H9 (cell line): Measurements from ENCODE around the gene ATG2B. TPM values are rescaled to one million over a fixed set of nuclear protein-coding genes. Genes with fewer than 3 reads are reported as not detected.

Experiments
- DNase-seq: peaks from one replicate; pipeline ENCODE4 v3.0.0-alpha.2; 2017
- H2AFZ ChIP-seq: one replicate; pipeline ENCODE4 v1.6.1; 2013; ENCODE audit warnings: mild to moderate bottlenecking, low read length, control low read depth, moderate library complexity
- H2AK5ac ChIP-seq: 2 replicates; pipeline ENCODE4 v1.6.1; 2013; ENCODE audit warnings: low read length, control low read depth, mixed read lengths; ENCODE audit not compliant: insufficient read length
- H2BK120ac ChIP-seq: one replicate; pipeline ENCODE4 v1.6.1; 2013; ENCODE audit warnings: low read depth, mild to moderate bottlenecking, low read length, control low read depth, inconsistent platforms; ENCODE audit not compliant: poor library complexity, severe bottlenecking
- H2BK12ac ChIP-seq: 2 replicates; pipeline ENCODE4 v1.6.1; 2013; ENCODE audit warnings: low read length, control low read depth, mixed read lengths, low read depth; ENCODE audit not compliant: insufficient read length
- H2BK15ac ChIP-seq: 2 replicates; pipeline ENCODE4 v1.6.1; 2013; ENCODE audit warnings: low read depth, low read length, control low read depth
- H2BK20ac ChIP-seq: one replicate; pipeline ENCODE4 v1.6.1; 2013; ENCODE audit warnings: low read depth, mild to moderate bottlenecking, low read length, control low read depth, inconsistent platforms; ENCODE audit not compliant: poor library complexity, severe bottlenecking
- H2BK5ac ChIP-seq: 2 replicates; pipeline ENCODE4 v1.6.1; 2013; ENCODE audit warnings: low read length, control low read depth, mixed read lengths; ENCODE audit not compliant: insufficient read length
- H3K14ac ChIP-seq: 2 replicates; pipeline ENCODE4 v1.6.1; 2013; ENCODE audit warnings: low read length, control low read depth; ENCODE audit not compliant: insufficient read depth
- H3K18ac ChIP-seq: 2 replicates; pipeline ENCODE4 v1.6.1; 2013; ENCODE audit warnings: low read depth, mild to moderate bottlenecking, mixed read lengths, low read length, control low read depth; ENCODE audit not compliant: insufficient read length
- H3K23ac ChIP-seq: 2 replicates; pipeline ENCODE4 v1.6.1; 2013; ENCODE audit warnings: low read length, control low read depth, mixed read lengths, low read depth; ENCODE audit not compliant: insufficient read length
- H3K23me2 ChIP-seq: 2 replicates; pipeline ENCODE4 v1.6.1; 2013; ENCODE audit warnings: low read depth, mild to moderate bottlenecking, mixed read lengths, low read length, control low read depth; ENCODE audit not compliant: insufficient read length, poor library complexity, severe bottlenecking
- H3K27ac ChIP-seq: 2 replicates; pipeline ENCODE4 v1.5.1; 2013; ENCODE audit warnings: low read length, control low read depth, mixed read lengths, low read depth; ENCODE audit not compliant: insufficient read length
- H3K27me3 ChIP-seq: 2 replicates; pipeline ENCODE4 v1.6.1; 2013; ENCODE audit warnings: low read length, control low read depth, inconsistent platforms; ENCODE audit not compliant: insufficient read depth
- H3K4ac ChIP-seq: 2 replicates; pipeline ENCODE4 v1.6.1; 2013; ENCODE audit warnings: low read depth, mild to moderate bottlenecking, control low read depth, inconsistent platforms, low read length, moderate library complexity
- H3K4me1 ChIP-seq: 2 replicates; pipeline ENCODE4 v1.6.1; 2013; ENCODE audit warnings: low read length, control low read depth, inconsistent platforms; ENCODE audit not compliant: insufficient read depth
- H3K4me2 ChIP-seq: 2 replicates; pipeline ENCODE4 v1.6.1; 2013; ENCODE audit warnings: low read length, control low read depth, mixed read lengths; ENCODE audit not compliant: insufficient read length, insufficient read depth
- H3K56ac ChIP-seq: 2 replicates; pipeline ENCODE4 v1.6.1; 2013; ENCODE audit warnings: low read depth, mild to moderate bottlenecking, mixed read lengths, low read length, control low read depth; ENCODE audit not compliant: insufficient read length
- H3K79me1 ChIP-seq: 2 replicates; pipeline ENCODE4 v1.6.1; 2013; ENCODE audit warnings: low read depth, mild to moderate bottlenecking, moderate library complexity, low read length, control low read depth, inconsistent platforms; ENCODE audit not compliant: insufficient read depth, poor library complexity, severe bottlenecking
- H3K79me2 ChIP-seq: 2 replicates; pipeline ENCODE4 v1.6.1; 2013; ENCODE audit warnings: low read length, control low read depth, inconsistent platforms; ENCODE audit not compliant: insufficient read depth
- H3K9ac ChIP-seq: 2 replicates; pipeline ENCODE4 v1.6.1; 2013; ENCODE audit warnings: low read length, control low read depth, mixed read lengths; ENCODE audit not compliant: insufficient read length; ENCODE audit errors: extremely low read depth
- H3K9me3 ChIP-seq: one replicate; pipeline ENCODE4 v1.6.1; 2013; ENCODE audit warnings: low read depth, low read length, inconsistent platforms; ENCODE audit not compliant: control insufficient read depth
- H3T11ph ChIP-seq: one replicate; pipeline ENCODE4 v1.6.1; 2013; ENCODE audit warnings: mild to moderate bottlenecking, low read length, control low read depth, inconsistent platforms
- H4K20me1 ChIP-seq: one replicate; pipeline ENCODE4 v1.6.1; 2013; ENCODE audit not compliant: control insufficient read depth, insufficient read length, insufficient read depth
- H4K5ac ChIP-seq: 2 replicates; pipeline ENCODE4 v1.6.1; 2013; ENCODE audit warnings: low read depth, mild to moderate bottlenecking, mixed read lengths, low read length, control low read depth; ENCODE audit not compliant: insufficient read length
- H4K8ac ChIP-seq: replicated peaks from 2 replicates; pipeline ENCODE4 v1.6.1; 2013; ENCODE audit warnings: low read length, control low read depth, mixed read lengths, low read depth; ENCODE audit not compliant: insufficient read length
- H4K91ac ChIP-seq: 2 replicates; pipeline ENCODE4 v1.6.1; 2013; ENCODE audit warnings: low read depth, mild to moderate bottlenecking, moderate library complexity, mixed read lengths, low read length, control low read depth; ENCODE audit not compliant: insufficient read length
- H3K27ac Mint-ChIP-seq, 3 experiments: 2 replicates in 2 of 3; 3 replicates in 1 of 3; pipeline ENCODE4 v1.8.0; 2020 to 2021; ENCODE audit warnings: mixed read lengths in 3 of 3, mild to moderate bottlenecking in 1 of 3, moderate library complexity in 1 of 3
- H3K27me3 Mint-ChIP-seq: 2 replicates; pipeline ENCODE4 v1.8.0; 2021; ENCODE audit warnings: low read depth, mild to moderate bottlenecking, moderate library complexity, mixed read lengths
- H3K36me3 Mint-ChIP-seq, 3 experiments: 2 replicates in 2 of 3; 3 replicates in 1 of 3; pipeline ENCODE4 v1.8.0; 2020 to 2021; ENCODE audit warnings: low read depth in 3 of 3, mixed read lengths in 3 of 3; ENCODE audit not compliant: insufficient read depth in 1 of 3
- H3K4me1 Mint-ChIP-seq, 2 experiments: 2 replicates each; pipeline ENCODE4 v1.8.0; 2020; ENCODE audit warnings: mixed read lengths in 2 of 2
- H3K4me3 Mint-ChIP-seq, 2 experiments: 2 replicates in 1 of 2; 3 replicates in 1 of 2; pipeline ENCODE4 v1.8.0; 2020 to 2021; ENCODE audit warnings: mild to moderate bottlenecking in 2 of 2, mixed read lengths in 2 of 2, moderate library complexity in 1 of 2
- H3K9me3 Mint-ChIP-seq, 2 experiments: 2 replicates in 1 of 2; 3 replicates in 1 of 2; pipeline ENCODE4 v1.8.0; 2020; ENCODE audit warnings: mild to moderate bottlenecking in 2 of 2, mixed read lengths in 2 of 2, moderate library complexity in 1 of 2
- CTCF ChIP-seq: fragments of 200-600 bp; sonication (generic); conservative IDR thresholded peaks from 3 replicates; pipeline ENCODE4 v1.8.0; 2021; ENCODE audit warnings: antibody characterized with exemption, mild to moderate bottlenecking
- WGBS: extraction: QIAGEN DNeasy Blood & Tissue Kit; methylation state at CpG from one replicate; pipeline ENCODE4 v1.1.7; 2013; ENCODE audit warnings: missing lambda C conversion rate, low lambda C conversion rate, mixed read lengths; ENCODE audit not compliant: insufficient read length; ENCODE audit errors: extremely low coverage; 5-methylcytosine and 5-hydroxymethylcytosine counted together
- total RNA-seq: library from RNA; stranded (reverse); gene quantifications from 2 replicates; pipeline ENCODE4 v1.2.1, GENCODE V29; 2021

Gene ATG2B
- total RNA-seq, 1 experiment from 2014 or later, result 12.6 TPM

GRCh38 chr14:96240641-96241040 lies 122.5 kb downstream of the ATG2B start:
- H3K23ac ChIP-seq, result no peak overlapping the region
- H2BK5ac ChIP-seq, result no peak overlapping the region
- no peak overlapping the region for H3K4me2 ChIP-seq
- H3K79me2 ChIP-seq, result no peaks in the 10 kb centered on the region
- no peak overlapping the region for H4K91ac ChIP-seq
- no peaks in the 10 kb centered on the region for H3K79me1 ChIP-seq
- no peak overlapping the region for H3K14ac ChIP-seq
- Mint-ChIP-seq H3K9me3 (peaks cover 8 to 14% of the 10 kb centered on the region in 2 experiments; a peak in 4 of 5 replicates), H3K27ac (no peak overlapping the region; a peak in 2 of 7 replicates), H3K4me1 (peaks cover 2% of the 10 kb centered on the region in 2 experiments), H3K36me3 (no peaks in the 10 kb centered on the region), H3K4me3 (no peak overlapping the region), H3K27me3 (peaks cover 9% of the 10 kb centered on the region)
- no peak overlapping the region for H3K18ac ChIP-seq
- no CpG with 5 or more reads among the region's 18 CpGs for WGBS
- no peak for TF ChIP-seq CTCF
- H2AFZ ChIP-seq, result no peak overlapping the region
- H3K4ac ChIP-seq, result no peak overlapping the region
- H2BK120ac ChIP-seq, result no peak overlapping the region
- H3K23me2 ChIP-seq, result no peaks in the 10 kb centered on the region
- no peak overlapping the region for H3K9ac ChIP-seq
- no peak overlapping the region for H4K8ac ChIP-seq
- H2BK20ac ChIP-seq, result no peak overlapping the region
- H3K9me3 ChIP-seq, result no peaks in the 10 kb centered on the region
- no peak overlapping the region for H3K56ac ChIP-seq
- DNase-seq, result no peak
- H2BK12ac ChIP-seq, result no peak overlapping the region
- no peak overlapping the region for H3K27ac ChIP-seq
- H3K27me3 ChIP-seq, result no peaks in the 10 kb centered on the region
- no peak overlapping the region for H4K5ac ChIP-seq
- no peak overlapping the region for H2BK15ac ChIP-seq
- H3T11ph ChIP-seq, result no peak overlapping the region
- no peaks in the 10 kb centered on the region for H4K20me1 ChIP-seq
- H2AK5ac ChIP-seq, result no peak overlapping the region
- H3K4me1 ChIP-seq, result peaks cover 3% of the 10 kb centered on the region; the same call in 1 of the 2 replicates
